Measurements from ENCODE around the gene RBM39. TPM values are rescaled to one million over a fixed set of nuclear protein-coding genes. Genes with fewer than 3 reads are reported as not detected.
"Not testable (repeated sequence)": the region's sequence is repeated elsewhere in the genome, so short reads cannot be mapped to it uniquely, and the experiment has no call there.

Gene RBM39
- total and polyA plus RNA-seq, 3 experiments from 2014 or later, result 157 to 352 (median 349) TPM

- ChIA-PET CTCF (interaction anchor here (1.6 to 7.4 kb wide), 2 partner anchors 25 to 186 kb away, joined by 6 to 90 read pairs; partner anchors contain the start of genes RBM39 and SCAND1), POLR2A (interaction anchor here (0.6 to 9.3 kb wide), 8 partner anchors 9 to 192 kb away, joined by 3 to 337 read pairs (median 4); partner anchors contain the start of genes RBM39 and SCAND1)
- H3K27me3 Mint-ChIP-seq, result peaks cover 0 to 1% of the 10 kb centered on the region in 2 donors
- Histone ChIP-seq H3K27ac (ENCODE audit: low read depth, low read length) (peak overlapping the region; percentile 75), H3K36me3 (ENCODE audit: insufficient read depth, low read length) (no peaks in the 10 kb centered on the region), H3K27me3 (ENCODE audit: insufficient read depth, low read length, poor library complexity, severe bottlenecking) (no peaks in the 10 kb centered on the region), H3K4me3 (ENCODE audit: low read length) (peak overlapping the region; percentile 25), H3K4me1 (ENCODE audit: insufficient read depth, low read length) (peaks cover 73% of the 10 kb centered on the region), H3K9me3 (ENCODE audit: low read length) (no peaks in the 10 kb centered on the region)
- H3K36me3 Mint-ChIP-seq, result peaks cover 0 to 3% (median 0%) of the 10 kb centered on the region in 3 donors
- H3K27ac Mint-ChIP-seq, result peak overlapping the region; percentile 94 to 100 (median 100)
- peaks cover 44 to 65% (median 51%) of the 10 kb centered on the region in 3 donors for H3K4me1 Mint-ChIP-seq
- peak overlapping the region; percentile 51 to 88 (median 84) for H3K4me3 Mint-ChIP-seq
- peaks cover 0 to 3% (median 0%) of the 10 kb centered on the region in 5 donors for H3K9me3 Mint-ChIP-seq
- peak; percentile 50 to 80 (median 79) for DNase-seq
Observed at GRCh38 chr20:35767683-35768481, 25.8 kb upstream of the RBM39 start.

- Mint-ChIP-seq H3K27ac (peak overlapping the region; percentile 63 to 100 (median 100)), H3K36me3 (peaks cover 0 to 3% (median 0%) of the 10 kb centered on the region in 3 donors), H3K9me3 (peaks cover 0 to 3% (median 0%) of the 10 kb centered on the region in 5 donors), H3K4me1 (peaks cover 42 to 65% (median 47%) of the 10 kb centered on the region in 3 donors), H3K4me3 (peak overlapping the region in 5 of 7 donors; percentile 12 to 70 (median 56)), H3K27me3 (peaks cover 0 to 1% of the 10 kb centered on the region in 2 donors)
- ChIA-PET POLR2A (interaction anchor here (9.3 kb wide), 1 partner anchor 25 kb away, joined by 337 read pairs; the partner anchor contains the start of gene RBM39), CTCF (interaction anchor here (7.4 kb wide), 1 partner anchor 24 kb away, joined by 90 read pairs; the partner anchor contains the start of gene RBM39)
- DNase-seq, result no peak
- Histone ChIP-seq H3K36me3 (ENCODE audit: insufficient read depth, low read length) (no peaks in the 10 kb centered on the region), H3K27ac (ENCODE audit: low read depth, low read length) (no peak overlapping the region), H3K9me3 (ENCODE audit: low read length) (no peaks in the 10 kb centered on the region), H3K4me3 (ENCODE audit: low read length) (no peak overlapping the region), H3K4me1 (ENCODE audit: insufficient read depth, low read length) (peaks cover 68% of the 10 kb centered on the region), H3K27me3 (ENCODE audit: insufficient read depth, low read length, poor library complexity, severe bottlenecking) (no peaks in the 10 kb centered on the region)
Observed at GRCh38 chr20:35766843-35767242, 24.8 kb upstream of the RBM39 start.

GRCh38 chr20:35764936-35765335 lies 22.9 kb upstream of the RBM39 start:
- H3K4me3 Mint-ChIP-seq; DNase-seq; H3K9me3 ChIP-seq (ENCODE audit: low read length); H3K4me3 ChIP-seq (ENCODE audit: low read length); H3K36me3 Mint-ChIP-seq; H3K36me3 ChIP-seq (ENCODE audit: insufficient read depth, low read length); H3K27me3 Mint-ChIP-seq; H3K27me3 ChIP-seq (ENCODE audit: insufficient read depth, low read length, poor library complexity, severe bottlenecking); H3K9me3 Mint-ChIP-seq; H3K27ac ChIP-seq (ENCODE audit: low read depth, low read length): not testable (repeated sequence)
- Mint-ChIP-seq H3K4me1 (peaks cover 33 to 48% (median 37%) of the 10 kb centered on the region in 3 donors), H3K27ac (peak overlapping the region in 7 of 8 donors; percentile 17 to 66 (median 50))
- ChIA-PET POLR2A (interaction anchor here (0.6 to 9.3 kb wide), 2 partner anchors 23 to 46 kb away, joined by 3 to 337 read pairs; partner anchors contain the start of gene RBM39), CTCF (interaction anchor here (0.9 to 1.2 kb wide), 4 partner anchors 9 to 189 kb away, joined by 3 read pairs; partner anchors contain the start of gene SCAND1)
- H3K4me1 ChIP-seq (ENCODE audit: insufficient read depth, low read length), result peaks cover 51% of the 10 kb centered on the region

- CTCF ChIA-PET, result interaction anchor here (4.8 kb wide), 1 partner anchor 19 kb away, joined by 19 read pairs; the partner anchor contains the start of gene RBM39
- Histone ChIP-seq H3K9me3 (ENCODE audit: low read length) (no peaks in the 10 kb centered on the region), H3K27me3 (ENCODE audit: insufficient read depth, low read length, poor library complexity, severe bottlenecking) (no peaks in the 10 kb centered on the region), H3K27ac (ENCODE audit: low read depth, low read length) (no peak overlapping the region), H3K4me3 (ENCODE audit: low read length) (no peak overlapping the region), H3K4me1 (ENCODE audit: insufficient read depth, low read length) (peaks cover 28% of the 10 kb centered on the region), H3K36me3 (ENCODE audit: insufficient read depth, low read length) (no peaks in the 10 kb centered on the region)
- no peak overlapping the region for H3K4me3 Mint-ChIP-seq
- no peak for DNase-seq
- no peaks in the 10 kb centered on the region for H3K27me3 Mint-ChIP-seq
- peaks cover 13 to 23% (median 15%) of the 10 kb centered on the region in 3 donors for H3K4me1 Mint-ChIP-seq
- H3K27ac Mint-ChIP-seq, result peak overlapping the region in 5 of 8 donors; percentile 16 to 85 (median 74)
- POLR2A ChIA-PET, result interaction anchor here (1.1 kb wide), 1 partner anchor 20 kb away, joined by 4 read pairs; no protein-coding TSS in a partner anchor
- no peaks in the 10 kb centered on the region for H3K36me3 Mint-ChIP-seq
- H3K9me3 Mint-ChIP-seq, result no peaks in the 10 kb centered on the region
Observed at GRCh38 chr20:35762461-35762860, 20.4 kb upstream of the RBM39 start.

GRCh38 chr20:35761548-35761947 lies 19.5 kb upstream of the RBM39 start:
- H3K9me3 ChIP-seq (ENCODE audit: low read length); H3K9me3 Mint-ChIP-seq; H3K4me3 ChIP-seq (ENCODE audit: low read length); H3K27me3 ChIP-seq (ENCODE audit: insufficient read depth, low read length, poor library complexity, severe bottlenecking); H3K36me3 Mint-ChIP-seq; H3K36me3 ChIP-seq (ENCODE audit: insufficient read depth, low read length); H3K4me3 Mint-ChIP-seq; H3K27me3 Mint-ChIP-seq; H3K27ac ChIP-seq (ENCODE audit: low read depth, low read length); DNase-seq: not testable (repeated sequence)
- ChIA-PET POLR2A (interaction anchor here (1.1 kb wide), 1 partner anchor 19 kb away, joined by 4 read pairs; no protein-coding TSS in a partner anchor), CTCF (interaction anchor here (0.6 to 4.8 kb wide), 2 partner anchors 11 to 18 kb away, joined by 3 to 19 read pairs; partner anchors contain the start of gene RBM39)
- peaks cover 18% of the 10 kb centered on the region for H3K4me1 ChIP-seq (ENCODE audit: insufficient read depth, low read length)
- Mint-ChIP-seq H3K27ac (peak overlapping the region in 1 of 8 donors; percentile 44), H3K4me1 (peaks cover 12 to 22% (median 13%) of the 10 kb centered on the region in 3 donors)

- Histone ChIP-seq H3K27ac (ENCODE audit: low read depth, low read length) (no peak overlapping the region), H3K4me1 (ENCODE audit: insufficient read depth, low read length) (no peaks in the 10 kb centered on the region), H3K9me3 (ENCODE audit: low read length) (no peaks in the 10 kb centered on the region), H3K27me3 (ENCODE audit: insufficient read depth, low read length, poor library complexity, severe bottlenecking) (no peaks in the 10 kb centered on the region), H3K36me3 (ENCODE audit: insufficient read depth, low read length) (no peaks in the 10 kb centered on the region), H3K4me3 (ENCODE audit: low read length) (no peak overlapping the region)
- H3K9me3 Mint-ChIP-seq, result no peaks in the 10 kb centered on the region
- H3K27me3 Mint-ChIP-seq, result no peaks in the 10 kb centered on the region
- H3K4me1 Mint-ChIP-seq, result peaks cover 4 to 7% (median 5%) of the 10 kb centered on the region in 3 donors
- H3K4me3 Mint-ChIP-seq, result no peak overlapping the region
- POLR2A ChIA-PET, result no interaction called here
- DNase-seq, result no peak
- H3K27ac Mint-ChIP-seq, result peak overlapping the region in 4 of 8 donors; percentile 2 to 42 (median 22)
- H3K36me3 Mint-ChIP-seq, result no peaks in the 10 kb centered on the region
- CTCF ChIA-PET, result interaction anchor here (2.0 kb wide), 1 partner anchor 14 kb away, joined by 7 read pairs; the partner anchor contains the start of gene RBM39
Observed at GRCh38 chr20:35757098-35757705, 15.1 kb upstream of the RBM39 start.

- CTCF ChIA-PET, result interaction anchor here (1.0 to 2.0 kb wide), 2 partner anchors 8 to 13 kb away, joined by 3 to 7 read pairs; partner anchors contain the start of gene RBM39
- Mint-ChIP-seq H3K9me3 (no peaks in the 10 kb centered on the region), H3K36me3 (no peaks in the 10 kb centered on the region), H3K4me1 (peaks cover 4 to 7% (median 5%) of the 10 kb centered on the region in 3 donors), H3K4me3 (no peak overlapping the region), H3K27me3 (no peaks in the 10 kb centered on the region), H3K27ac (no peak overlapping the region)
- Histone ChIP-seq H3K4me1 (ENCODE audit: insufficient read depth, low read length) (no peaks in the 10 kb centered on the region), H3K27me3 (ENCODE audit: insufficient read depth, low read length, poor library complexity, severe bottlenecking) (no peaks in the 10 kb centered on the region), H3K9me3 (ENCODE audit: low read length) (no peaks in the 10 kb centered on the region), H3K27ac (ENCODE audit: low read depth, low read length) (no peak overlapping the region), H3K4me3 (ENCODE audit: low read length) (no peak overlapping the region), H3K36me3 (ENCODE audit: insufficient read depth, low read length) (no peaks in the 10 kb centered on the region)
- POLR2A ChIA-PET, result interaction anchor here (0.6 kb wide), 1 partner anchor 91 kb away, joined by 4 read pairs; no protein-coding TSS in a partner anchor
- DNase-seq, result no peak
Observed at GRCh38 chr20:35756404-35756803, 14.3 kb upstream of the RBM39 start.
